Measurements from ENCODE around the gene USP54.

USP54 gene

DNA sequence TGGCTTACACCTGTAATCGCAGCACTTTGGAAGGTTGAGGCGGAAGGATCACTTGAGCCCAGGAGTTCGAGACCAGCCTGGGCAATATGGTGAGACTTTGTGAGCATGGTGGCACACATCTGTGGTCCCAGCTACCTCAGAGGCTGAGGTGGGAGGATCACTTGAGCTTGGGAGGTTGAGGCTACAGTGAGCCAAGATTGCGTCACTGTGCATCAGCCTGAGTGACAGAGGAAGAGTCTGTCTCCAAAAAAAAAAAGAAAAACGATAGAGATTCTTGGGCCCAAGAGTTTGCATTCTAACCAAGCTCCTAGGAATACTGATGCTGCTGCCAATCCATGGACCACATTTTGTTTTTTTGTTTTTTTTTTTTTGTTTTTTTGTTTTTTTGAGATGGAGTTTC, 38.0 kb upstream of the USP54 start:
- no peak for TF ChIP-seq TAF1 (IDR thresholded peaks at IDR 0.05; ENCODE audit: borderline replicate concordance, insufficient read depth, low read length)
- TF ChIP-seq, protein P1, sequence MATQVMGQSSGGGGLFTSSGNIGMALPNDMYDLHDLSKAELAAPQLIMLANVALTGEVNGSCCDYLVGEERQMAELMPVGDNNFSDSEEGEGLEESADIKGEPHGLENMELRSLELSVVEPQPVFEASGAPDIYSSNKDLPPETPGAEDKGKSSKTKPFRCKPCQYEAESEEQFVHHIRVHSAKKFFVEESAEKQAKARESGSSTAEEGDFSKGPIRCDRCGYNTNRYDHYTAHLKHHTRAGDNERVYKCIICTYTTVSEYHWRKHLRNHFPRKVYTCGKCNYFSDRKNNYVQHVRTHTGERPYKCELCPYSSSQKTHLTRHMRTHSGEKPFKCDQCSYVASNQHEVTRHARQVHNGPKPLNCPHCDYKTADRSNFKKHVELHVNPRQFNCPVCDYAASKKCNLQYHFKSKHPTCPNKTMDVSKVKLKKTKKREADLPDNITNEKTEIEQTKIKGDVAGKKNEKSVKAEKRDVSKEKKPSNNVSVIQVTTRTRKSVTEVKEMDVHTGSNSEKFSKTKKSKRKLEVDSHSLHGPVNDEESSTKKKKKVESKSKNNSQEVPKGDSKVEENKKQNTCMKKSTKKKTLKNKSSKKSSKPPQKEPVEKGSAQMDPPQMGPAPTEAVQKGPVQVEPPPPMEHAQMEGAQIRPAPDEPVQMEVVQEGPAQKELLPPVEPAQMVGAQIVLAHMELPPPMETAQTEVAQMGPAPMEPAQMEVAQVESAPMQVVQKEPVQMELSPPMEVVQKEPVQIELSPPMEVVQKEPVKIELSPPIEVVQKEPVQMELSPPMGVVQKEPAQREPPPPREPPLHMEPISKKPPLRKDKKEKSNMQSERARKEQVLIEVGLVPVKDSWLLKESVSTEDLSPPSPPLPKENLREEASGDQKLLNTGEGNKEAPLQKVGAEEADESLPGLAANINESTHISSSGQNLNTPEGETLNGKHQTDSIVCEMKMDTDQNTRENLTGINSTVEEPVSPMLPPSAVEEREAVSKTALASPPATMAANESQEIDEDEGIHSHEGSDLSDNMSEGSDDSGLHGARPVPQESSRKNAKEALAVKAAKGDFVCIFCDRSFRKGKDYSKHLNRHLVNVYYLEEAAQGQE (IDR thresholded peaks at IDR 0.05; ENCODE audit: insufficient read depth in 1 of 2, low read depth in 2 of 2, low read length in 2 of 2) = no peak
- no peak for TF ChIP-seq SIN3A (IDR thresholded peaks at IDR 0.05; ENCODE audit: borderline replicate concordance, insufficient read depth, low read length)
- no peak for TF ChIP-seq POLR2AphosphoS5 (IDR thresholded peaks at IDR 0.05; ENCODE audit: low read depth, low read length)
- TF ChIP-seq FOXP2 (optimal IDR thresholded peaks at IDR 0.05; ENCODE audit: borderline replicate concordance, extremely low read depth, extremely low read length, insufficient read depth) = no peak

DNA sequence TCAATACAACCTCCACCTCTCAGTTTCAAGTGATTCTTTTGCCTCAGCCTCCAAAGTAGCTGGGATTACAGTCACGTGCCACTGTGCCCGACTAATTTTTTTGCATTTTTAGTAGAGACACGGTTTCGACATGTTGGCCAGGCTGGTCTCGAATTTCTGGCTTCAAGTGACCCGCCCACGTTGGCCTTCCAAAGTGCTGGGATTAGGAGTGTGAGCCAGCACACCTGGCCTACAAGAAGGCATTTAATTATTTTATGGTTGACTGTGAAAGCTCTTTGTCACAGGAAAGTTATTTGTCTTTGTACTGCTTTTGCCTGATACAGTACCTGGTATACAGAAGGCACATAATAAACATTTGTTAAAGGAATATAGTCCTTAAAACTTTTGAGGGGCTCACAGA, 37.3 kb upstream of the USP54 start:
- TF ChIP-seq SIN3A (IDR thresholded peaks at IDR 0.05; ENCODE audit: borderline replicate concordance, insufficient read depth, low read length) = no peak
- TF ChIP-seq TAF1 (IDR thresholded peaks at IDR 0.05; ENCODE audit: borderline replicate concordance, insufficient read depth, low read length) = no peak
- no peak for TF ChIP-seq FOXP2 (optimal IDR thresholded peaks at IDR 0.05; ENCODE audit: borderline replicate concordance, extremely low read depth, extremely low read length, insufficient read depth)
- TF ChIP-seq, protein P1 (IDR thresholded peaks at IDR 0.05; ENCODE audit: insufficient read depth in 1 of 2, low read depth in 2 of 2, low read length in 2 of 2) = no peak
- TF ChIP-seq POLR2AphosphoS5 (IDR thresholded peaks at IDR 0.05; ENCODE audit: low read depth, low read length) = no peak

DNA sequence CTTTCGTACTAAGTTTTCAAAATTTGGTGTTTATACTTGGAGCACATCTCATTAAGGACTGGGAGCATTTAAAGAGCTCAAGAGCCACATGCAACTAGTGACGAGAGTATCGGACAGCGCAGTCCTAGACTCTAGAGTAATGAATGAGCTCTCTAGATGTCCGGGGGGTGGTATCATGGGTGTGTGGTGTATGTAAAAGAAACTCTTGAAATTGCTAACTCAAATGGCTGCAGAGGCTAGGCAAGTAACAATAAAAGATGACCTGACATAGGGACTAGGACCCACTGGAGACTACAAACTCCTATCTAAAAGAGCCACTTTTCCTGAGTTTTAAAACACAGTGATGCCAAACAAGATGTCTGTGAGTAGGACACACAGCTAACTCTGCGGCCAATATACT, 36.2 kb upstream of the USP54 start:
- TF ChIP-seq SIN3A (IDR thresholded peaks at IDR 0.05; ENCODE audit: borderline replicate concordance, insufficient read depth, low read length) (no peak), FOXP2 (optimal IDR thresholded peaks at IDR 0.05; ENCODE audit: borderline replicate concordance, extremely low read depth, extremely low read length, insufficient read depth) (no peak), POLR2AphosphoS5 (IDR thresholded peaks at IDR 0.05; ENCODE audit: low read depth, low read length) (no peak), TAF1 (IDR thresholded peaks at IDR 0.05; ENCODE audit: borderline replicate concordance, insufficient read depth, low read length) (no peak)
- TF ChIP-seq, protein P1 (IDR thresholded peaks at IDR 0.05; ENCODE audit: insufficient read depth in 1 of 2, low read depth in 2 of 2, low read length in 2 of 2) = no peak

DNA sequence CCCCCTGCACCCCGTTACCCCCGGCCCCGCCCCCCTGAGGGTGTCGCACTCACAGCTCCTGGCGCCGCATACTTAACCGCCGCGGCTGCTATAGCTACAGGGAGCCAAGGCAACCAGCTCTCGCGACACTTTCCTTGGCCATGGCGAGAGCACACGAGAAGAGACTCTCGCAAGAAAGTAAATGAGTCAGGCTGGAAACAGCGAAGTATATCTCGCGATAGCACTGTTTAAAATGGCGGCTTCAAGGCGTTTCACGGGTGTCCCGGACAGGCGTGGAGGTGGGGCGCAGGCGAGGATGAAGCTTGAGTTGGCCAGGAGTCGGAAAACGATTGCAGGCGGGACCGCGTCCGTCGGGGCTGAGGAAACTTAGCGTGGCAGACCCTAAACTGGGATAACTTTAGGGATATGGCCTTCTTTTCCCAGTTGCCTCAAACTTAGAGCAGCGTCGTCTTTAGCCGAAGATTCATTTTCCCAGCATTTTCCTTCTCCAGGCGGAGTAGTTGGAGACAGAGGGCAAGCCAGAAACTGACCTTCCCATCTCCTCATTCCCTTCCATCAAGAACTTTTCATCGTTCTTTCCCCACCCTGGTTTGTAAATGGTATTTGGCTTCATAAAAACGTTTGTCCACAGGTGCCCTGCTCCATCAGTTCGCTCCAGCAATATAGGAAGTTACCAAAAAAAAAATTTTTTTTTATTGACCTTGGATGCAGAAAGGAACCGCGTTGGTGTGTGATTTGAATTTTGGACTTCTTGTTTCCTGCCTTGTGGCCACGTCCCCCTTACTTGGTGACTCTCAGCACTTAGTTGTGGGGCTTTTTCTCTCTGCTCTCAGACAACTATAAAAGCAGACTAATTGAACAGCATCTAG, 35.0 kb upstream of the USP54 start:
- TF ChIP-seq, protein P1 (IDR thresholded peaks at IDR 0.05; ENCODE audit: insufficient read depth in 1 of 2, low read depth in 2 of 2, low read length in 2 of 2) = 0 out of 4 replicates have a peak, but pooled peaks of 1 of the 2 experiments have one; percentile 5
- peak; percentile 77 for TF ChIP-seq FOXP2 (optimal IDR thresholded peaks at IDR 0.05; ENCODE audit: borderline replicate concordance, extremely low read depth, extremely low read length, insufficient read depth)
- peak; percentile 95 for TF ChIP-seq SIN3A (IDR thresholded peaks at IDR 0.05; ENCODE audit: borderline replicate concordance, insufficient read depth, low read length)
- TF ChIP-seq TAF1 (IDR thresholded peaks at IDR 0.05; ENCODE audit: borderline replicate concordance, insufficient read depth, low read length) = peak; percentile 81
- peak; percentile 89 for TF ChIP-seq POLR2AphosphoS5 (IDR thresholded peaks at IDR 0.05; ENCODE audit: low read depth, low read length)

Data from PFSK-1 (cell line).